ENCODE measurements around the gene GINS1.
"Not testable (repeated sequence)": the region's sequence is repeated elsewhere in the genome, so short reads cannot be mapped to it uniquely, and the experiment has no call there.

Gene GINS1

GRCh38 chr20:25457886-25458680 lies 50.6 kb downstream of the GINS1 start:
- DNase-seq: no peak

- no peak for DNase-seq
These were observed 51.8 kb downstream of the GINS1 start for GRCh38 chr20:25459111-25459830.

- no peak for DNase-seq
These were observed 52.6 kb downstream of the GINS1 start for GRCh38 chr20:25459916-25460535.

- no peak for DNase-seq
These were observed 53.2 kb downstream of the GINS1 start for GRCh38 chr20:25460566-25461280.

DNA sequence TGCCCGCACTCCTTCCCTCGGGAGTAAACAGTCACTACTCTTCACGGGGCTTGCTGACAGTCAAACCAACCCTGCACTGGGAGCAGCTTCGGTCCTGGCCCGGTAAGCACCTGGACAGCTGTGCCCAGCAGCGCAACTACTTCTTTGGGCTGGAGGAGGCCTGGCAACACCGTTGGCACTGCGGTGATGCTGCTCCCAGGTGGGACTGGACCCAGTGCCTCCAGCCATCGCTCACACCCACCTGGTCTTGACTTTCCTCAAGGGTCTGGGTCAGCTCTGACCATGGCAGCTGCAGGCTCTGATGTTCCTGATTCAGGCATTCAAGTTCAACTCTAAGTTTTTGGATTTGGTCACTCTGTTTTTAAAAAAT lies 53.8 kb downstream of the GINS1 start:
- no peak for DNase-seq

DNA sequence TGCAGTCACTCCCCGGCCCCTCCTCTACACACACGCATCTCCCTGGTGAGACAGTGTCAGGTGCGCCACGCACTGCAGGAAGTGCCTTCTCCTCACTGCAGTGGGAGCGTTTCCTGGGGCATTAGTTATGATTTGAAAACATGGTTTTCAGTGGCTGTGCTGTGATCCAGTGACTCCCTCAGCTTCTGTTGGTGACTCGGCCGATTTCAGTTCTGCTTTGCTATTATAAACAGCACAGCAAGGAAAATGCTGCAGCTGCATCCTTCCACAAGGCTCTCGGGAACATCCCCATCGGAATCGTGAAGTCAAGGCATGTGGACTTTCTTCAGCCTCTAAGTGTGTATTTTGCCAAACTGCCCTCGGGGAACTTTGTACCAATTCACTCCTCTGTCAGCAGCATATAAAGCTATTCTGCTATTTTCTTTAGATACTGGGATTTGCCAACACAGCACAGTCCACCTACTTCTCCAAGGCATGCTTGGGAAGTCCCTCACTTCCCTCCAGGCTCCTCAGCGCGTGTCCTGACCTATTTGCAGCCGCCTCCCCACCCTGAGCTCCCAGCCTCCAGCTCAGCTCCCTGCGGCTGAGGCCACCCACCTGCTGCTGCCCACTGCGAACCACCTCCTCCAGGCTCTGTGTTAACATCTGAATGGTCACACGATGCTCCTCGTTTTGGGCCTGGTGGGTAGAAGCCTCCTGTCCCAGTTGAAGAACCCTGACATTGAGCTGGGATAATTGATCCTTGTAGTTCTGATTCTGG lies 54.5 kb downstream of the GINS1 start:
- DNase-seq: no peak

GRCh38 chr20:25464501-25465242 lies 57.2 kb downstream of the GINS1 start:
- no peak for DNase-seq

DNA sequence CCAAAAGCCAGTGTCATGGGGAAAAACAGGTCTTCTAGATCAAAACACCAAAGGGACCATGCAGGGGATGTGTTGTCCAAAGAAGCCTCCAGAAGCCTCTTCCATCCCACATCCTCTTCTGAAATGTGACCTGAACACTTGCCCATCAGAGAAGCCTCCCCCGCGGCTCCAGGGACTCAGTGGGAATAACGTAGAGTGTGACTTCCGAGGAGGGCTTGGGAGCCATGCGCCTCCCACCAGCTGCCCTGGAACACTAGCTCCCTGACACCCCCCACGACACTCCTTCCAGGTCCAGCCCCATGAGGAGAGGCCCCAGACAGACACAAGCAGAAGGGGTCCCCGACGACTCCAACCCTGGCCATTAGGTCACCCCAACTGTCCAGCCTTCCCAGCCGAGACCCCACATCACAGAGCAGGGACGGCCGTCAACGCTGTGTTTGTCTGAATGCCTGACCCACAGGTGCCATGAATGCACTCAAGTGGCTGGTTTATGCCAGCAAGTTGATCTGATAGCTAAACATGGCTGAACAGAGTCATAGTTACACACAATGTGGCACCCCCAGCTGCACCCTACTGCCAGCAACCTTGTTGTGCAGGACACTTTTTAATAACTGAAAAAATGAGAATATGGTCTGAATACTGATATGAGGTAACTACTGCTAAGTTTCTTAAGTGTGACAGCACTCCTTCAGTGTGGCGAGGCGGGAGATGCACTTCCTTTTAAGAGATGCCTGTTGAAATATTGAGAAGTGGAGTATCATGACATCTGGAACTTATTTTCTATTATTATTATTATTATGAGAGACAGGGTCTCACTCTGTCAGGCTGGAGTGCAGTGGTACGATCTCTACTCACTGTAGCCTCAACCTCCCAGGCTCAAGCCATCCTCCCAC lies 58.0 kb downstream of the GINS1 start:
- no peak for DNase-seq

DNA sequence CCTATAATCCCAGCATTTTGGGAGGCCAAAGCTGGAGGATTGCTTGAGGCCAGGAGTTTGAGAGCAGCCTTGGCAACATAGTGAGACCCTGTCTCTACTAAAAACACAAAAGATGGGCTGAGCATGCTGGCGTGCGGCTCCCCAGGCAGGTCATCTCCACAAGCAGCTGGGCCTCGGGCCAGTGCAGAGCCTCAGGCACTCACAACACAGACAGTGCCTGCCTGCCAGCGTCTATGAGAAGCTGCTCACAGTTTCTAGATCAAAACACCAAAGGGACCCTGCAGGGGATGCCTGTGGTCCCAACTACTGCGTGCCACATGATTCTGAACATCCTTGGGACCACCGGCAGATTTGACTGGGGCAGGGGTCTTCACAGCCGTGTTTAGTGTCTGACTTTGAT lies 59.4 kb downstream of the GINS1 start:
- DNase-seq: no peak

DNA sequence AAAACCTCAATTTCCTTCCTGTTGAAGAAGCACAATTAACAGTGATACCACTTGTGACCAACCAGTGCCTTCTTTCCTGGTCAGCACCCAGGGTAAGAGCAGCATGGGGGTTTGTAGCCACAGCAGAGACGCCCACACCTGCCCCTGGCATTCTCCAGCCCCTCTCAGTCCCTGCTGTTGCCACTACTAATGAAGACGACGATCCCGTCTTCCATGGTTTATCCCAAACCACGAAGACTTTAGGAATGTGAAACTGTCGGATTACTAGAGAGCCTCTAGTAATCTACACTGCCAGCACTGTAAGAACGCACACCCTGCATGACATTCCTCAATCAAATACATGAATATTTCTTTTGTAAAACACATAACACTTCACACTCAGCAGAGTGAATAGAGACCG lies 60.0 kb downstream of the GINS1 start:
- no peak for DNase-seq

DNA sequence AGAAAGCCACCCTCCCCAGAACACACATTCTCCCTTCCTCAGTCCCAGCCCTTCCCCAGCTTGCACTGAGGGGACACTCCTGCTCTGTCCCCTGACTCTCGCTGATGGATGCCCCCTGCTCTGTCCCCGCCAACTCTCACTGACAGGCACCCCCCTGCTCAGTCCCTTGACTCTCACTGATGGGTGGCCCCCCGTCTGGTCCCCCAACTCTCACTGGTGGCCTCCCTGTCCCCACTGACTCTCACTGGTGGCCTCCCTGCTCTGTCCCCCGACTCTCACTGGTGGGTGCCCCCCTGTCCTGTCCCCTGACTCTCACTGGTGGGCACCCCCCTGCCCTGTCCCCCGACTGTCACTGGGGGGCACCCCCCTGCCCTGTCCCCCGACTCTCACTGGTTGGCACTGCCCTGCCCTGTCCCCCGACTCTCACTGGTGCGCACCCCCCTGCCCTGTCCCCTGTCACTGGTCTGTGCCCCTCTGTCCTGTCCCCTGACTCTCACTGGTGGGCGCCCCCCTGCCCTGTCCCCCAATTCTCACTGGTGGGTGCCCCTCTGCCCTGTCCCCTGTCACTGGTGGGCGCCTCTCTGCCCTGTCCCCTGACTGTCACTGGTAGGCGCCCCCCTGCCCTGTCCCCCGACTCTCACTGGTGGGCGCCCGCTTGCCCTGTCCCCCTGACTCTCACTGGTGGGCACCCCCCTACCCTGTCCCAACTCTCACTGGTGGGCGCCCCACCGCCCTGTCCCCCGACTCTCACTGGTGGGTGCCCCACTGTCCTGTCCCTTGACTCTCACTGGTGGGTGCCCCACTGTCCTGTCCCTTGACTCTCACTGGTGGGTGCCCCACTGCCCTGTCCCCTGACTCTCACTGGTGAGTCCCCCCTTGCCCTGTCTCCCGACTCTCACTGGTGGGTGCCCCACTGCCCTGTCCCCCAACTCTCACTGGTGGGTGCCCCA lies 60.9 kb downstream of the GINS1 start:
- DNase-seq: no peak

DNA sequence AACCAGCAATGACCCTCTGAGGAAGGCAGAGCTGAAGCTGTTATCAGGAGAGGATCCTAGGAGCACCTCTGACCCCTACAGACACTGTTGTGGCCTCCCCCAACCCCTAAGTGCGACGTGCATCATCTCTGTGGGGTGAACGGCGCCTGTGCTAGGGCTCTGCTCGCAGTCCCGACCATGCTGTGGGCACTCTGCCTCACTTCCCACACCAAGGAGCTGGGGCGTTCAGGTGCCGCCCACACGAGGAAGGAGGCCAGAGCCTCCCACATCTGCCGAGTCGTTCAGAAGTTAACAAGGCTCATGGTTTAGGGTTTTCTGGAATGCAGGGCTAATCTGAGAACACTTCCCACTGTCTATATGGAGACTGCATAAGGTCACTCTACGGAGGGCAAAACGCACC lies 62.1 kb downstream of the GINS1 start:
- DNase-seq: no peak

DNA sequence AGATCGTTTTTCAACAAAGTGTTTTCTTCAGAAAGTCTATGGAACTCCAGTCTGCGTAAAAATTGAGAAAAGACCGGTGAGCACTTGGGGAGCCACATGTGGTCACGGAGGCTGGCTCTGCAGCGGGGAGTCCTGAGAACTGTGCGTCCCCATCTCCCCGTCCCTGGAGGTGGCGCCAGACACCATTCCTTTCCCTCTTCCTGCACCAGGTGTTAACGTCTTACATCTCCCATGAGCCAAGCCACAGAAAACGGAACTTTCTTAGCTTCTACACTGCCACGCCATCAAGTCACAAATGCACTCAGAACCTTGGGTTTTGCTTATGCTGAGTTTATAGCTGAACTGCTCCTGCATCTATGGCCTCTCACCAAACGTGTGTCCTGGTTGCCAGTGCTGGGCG lies 62.6 kb downstream of the GINS1 start:
- DNase-seq: peak; percentile 68

- no peak for DNase-seq
These were observed 63.5 kb downstream of the GINS1 start for GRCh38 chr20:25471020-25471419.

- not testable (repeated sequence) for DNase-seq
These were observed 65.8 kb downstream of the GINS1 start for GRCh38 chr20:25473297-25473696.

GRCh38 chr20:25476106-25477013 lies 68.9 kb downstream of the GINS1 start:
- DNase-seq: no peak

GRCh38 chr20:25477014-25477882 lies 69.8 kb downstream of the GINS1 start:
- no peak for DNase-seq

Measured in NCI-H82 (cell line).